Fibroblast of peridontal ligament (primary cell): ENCODE data around the gene LRRTM3.

ENCODE experiments used
- DNase-seq: peaks from one replicate; pipeline ENCODE4 v3.0.0-alpha.2; 2010; ENCODE audit errors: extremely low read depth

Gene LRRTM3

DNA sequence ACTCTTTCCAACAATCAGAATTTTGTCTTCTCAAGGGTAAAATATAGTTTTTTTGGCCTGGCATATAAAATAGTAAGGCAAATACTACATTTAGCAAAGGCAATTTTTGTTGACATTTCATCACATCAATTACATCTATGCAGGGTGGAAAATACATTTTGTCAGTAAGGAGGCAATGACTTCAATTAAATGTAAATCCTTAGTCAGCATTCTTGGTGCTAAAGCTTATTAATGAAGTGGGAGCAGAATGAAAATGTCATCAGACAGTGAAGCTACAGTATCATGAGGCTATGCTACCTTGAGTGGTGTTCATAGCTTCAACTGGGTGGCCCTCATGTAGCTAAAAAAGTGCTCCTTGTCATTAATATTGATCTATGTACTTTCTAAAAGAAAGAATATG lies 8.9 kb downstream of the LRRTM3 start:
- no peak for DNase-seq

DNA sequence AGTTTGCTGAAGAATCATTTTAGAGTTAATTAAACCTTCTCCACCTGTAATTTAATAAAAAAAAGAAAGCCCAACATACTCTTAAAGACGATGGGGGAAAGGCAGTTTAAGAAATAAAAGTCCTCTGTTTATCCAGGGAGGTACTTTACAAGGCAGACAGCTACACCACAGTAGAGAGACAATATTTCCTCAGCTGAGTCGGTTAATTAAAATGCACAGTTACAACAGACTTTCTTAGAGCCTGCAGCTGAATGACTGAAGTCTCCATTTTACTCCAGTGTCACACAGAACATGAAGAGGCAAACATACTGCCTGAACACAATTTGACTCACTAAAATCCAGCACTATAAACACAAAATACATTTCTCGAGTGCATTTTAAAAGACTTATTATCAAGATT lies 15.1 kb downstream of the LRRTM3 start:
- no peak for DNase-seq

DNA sequence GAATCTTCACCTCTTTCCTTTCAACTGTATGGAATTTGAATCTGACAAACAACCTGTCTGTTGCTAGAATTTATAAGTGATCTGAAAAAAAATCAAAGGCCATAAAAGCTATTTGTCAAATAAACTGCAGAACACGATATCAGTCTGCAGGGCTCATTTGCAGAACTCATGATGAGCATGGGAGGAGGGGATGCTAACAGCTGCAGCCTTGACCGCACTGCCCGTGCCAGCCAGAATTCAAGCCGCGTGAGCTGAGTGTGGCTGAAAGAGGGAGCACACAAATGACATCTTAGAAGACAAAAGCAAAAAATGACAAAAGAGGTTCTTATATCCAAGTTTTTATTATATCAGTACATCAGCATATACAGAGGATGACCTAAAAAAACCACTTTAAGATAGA lies 15.7 kb downstream of the LRRTM3 start:
- no peak for DNase-seq

DNA sequence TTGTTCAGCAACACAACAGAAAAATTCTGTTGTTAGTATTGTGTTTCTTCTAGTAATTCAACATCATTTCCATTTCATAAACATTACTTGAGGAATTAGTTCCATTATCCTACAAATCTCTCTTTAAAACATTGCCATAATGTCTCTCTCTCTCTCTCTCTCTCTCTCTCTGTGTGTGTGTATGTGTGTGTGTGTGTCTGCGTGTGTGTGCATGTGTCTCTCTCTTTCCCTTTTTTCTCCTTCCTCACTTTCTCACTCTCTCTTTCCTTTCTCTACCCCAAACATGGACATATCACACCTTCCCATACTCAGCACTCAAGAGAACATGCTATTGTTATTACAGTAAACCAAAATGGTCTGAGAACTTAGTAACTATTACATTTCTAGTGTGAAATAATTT lies 16.6 kb downstream of the LRRTM3 start:
- DNase-seq, result no peak

DNA sequence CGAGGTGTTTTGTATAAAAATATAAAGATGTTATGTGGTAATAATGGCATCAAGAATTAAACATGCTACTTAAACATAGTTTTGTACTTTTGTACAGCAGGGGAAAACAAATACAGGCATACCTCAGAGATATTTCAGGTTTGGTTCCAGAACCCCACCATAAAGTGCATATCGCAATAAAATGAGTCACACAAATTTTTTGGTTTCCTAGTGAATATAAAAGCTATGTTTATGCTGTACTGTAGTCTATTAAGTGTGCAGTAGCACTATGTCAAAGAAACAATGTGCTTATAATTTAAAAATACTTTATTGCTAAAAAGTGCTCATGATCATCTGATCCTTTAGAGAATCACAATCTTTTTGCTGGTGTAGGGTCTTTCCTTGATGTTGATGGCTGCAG lies 17.8 kb downstream of the LRRTM3 start:
- no peak for DNase-seq

DNA sequence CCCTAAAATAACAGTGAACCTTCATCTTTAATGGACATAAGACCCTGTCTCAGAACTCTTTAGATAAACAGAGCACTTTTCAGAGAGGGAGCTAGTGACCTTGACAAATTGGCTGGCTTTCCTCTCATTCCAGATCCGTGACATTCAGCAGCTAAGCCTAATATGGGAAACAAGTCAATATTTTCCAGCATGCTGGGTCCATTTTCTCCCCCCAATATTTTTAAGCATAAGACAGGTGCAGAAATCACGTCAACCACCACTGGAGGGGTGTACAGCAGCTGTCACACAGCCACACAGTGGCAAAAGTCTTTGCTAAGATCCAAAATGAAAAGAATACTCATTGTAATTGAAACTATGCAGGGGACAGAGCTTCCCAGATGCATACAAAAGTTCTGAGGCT lies 26.1 kb downstream of the LRRTM3 start:
- DNase-seq, result no peak

DNA sequence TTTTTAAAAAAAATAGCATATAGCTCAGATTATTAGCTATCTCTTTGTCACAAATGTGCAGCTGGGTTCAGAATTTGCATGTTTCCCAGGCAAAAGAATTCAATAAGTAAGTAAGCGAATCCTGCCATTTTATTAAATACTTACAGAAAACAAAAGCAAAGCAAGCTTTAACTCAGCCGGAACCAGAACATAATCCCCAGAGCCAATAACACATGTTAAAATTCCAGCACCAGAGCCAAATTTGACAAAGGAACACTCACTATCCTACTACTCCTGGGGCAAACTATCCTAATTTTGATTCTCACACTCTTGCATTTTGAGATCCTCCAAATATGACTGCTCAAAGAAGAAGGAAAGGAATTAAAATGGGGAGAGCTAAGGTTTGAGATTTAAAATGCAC lies 32.6 kb downstream of the LRRTM3 start:
- DNase-seq, result no peak

DNA sequence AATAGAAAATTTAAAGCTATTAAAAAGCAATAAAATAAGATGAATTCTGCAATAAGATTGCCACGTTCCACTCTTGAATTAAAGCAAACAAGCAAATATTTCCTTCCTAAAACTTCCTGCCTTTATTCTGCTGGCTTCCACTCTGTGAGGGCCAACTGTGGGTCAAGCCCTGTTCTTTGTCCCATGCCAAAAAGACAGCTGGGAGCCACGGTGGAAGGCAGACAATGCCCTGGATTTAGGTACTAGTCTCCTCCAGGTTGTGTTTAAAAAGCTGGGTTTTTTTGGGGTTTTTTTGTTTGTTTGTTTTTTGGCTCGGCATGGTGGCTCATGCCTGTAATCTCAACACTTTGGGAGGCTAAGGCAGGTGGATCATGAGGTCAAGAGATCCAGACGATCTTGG lies 39.1 kb downstream of the LRRTM3 start:
- no peak for DNase-seq

DNA sequence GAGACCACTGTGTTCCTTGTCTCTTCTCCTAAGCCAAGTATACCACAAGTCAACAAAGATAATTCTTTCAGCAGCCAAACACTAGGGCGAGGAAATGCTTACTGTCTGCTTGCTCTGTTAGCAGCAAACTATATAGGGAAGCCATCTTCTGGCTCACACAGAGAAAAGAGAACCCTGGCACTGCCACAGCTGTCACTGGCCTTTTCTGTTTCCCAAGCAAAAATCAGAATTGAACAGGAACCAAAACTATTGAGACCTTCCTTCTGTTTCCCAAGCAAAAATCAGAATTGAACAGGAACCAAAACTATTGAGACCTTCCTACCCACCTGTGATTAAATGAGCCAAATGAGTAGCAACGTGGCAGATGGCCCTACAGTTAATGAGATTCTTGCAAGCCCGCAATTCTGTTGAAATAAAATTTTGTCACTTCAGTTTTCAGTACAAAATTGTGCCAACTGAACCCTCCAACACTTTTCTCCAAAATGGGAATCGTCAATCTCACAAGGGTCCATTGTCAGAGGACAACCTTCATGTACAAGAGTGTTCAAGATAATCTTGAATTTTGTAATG lies 54.5 kb downstream of the LRRTM3 start:
- no peak for DNase-seq

DNA sequence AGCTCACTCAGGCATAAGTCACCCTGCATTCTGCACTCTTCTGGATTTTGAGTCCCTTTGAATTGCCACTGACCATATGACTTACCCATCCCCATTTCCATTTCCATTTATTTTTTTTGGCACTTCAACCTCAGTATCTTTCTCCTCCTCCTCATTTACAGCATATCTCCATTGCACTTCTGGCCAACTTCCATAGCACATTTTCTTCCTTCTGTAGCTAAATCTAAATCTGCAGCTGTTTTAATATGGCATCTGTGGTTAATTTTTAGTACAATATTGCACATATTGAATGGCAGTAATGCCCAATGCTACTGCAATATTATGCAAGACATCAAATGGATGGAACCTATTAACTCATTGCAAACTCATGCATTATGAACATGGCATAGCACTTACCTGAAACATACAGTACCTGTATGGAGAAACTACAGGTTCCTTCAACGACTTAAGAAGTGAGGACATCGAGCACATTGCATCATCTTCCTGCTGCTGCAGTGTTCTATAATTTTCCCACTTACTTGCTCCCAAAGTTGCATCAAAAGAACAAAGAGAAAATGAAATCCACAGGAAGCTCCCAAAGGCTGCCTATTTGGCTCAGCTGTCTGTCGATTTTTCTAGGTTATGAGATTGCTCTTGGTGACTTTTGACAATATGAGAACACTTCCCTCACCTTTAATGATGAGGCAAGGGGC lies 55.7 kb downstream of the LRRTM3 start:
- no peak for DNase-seq

DNA sequence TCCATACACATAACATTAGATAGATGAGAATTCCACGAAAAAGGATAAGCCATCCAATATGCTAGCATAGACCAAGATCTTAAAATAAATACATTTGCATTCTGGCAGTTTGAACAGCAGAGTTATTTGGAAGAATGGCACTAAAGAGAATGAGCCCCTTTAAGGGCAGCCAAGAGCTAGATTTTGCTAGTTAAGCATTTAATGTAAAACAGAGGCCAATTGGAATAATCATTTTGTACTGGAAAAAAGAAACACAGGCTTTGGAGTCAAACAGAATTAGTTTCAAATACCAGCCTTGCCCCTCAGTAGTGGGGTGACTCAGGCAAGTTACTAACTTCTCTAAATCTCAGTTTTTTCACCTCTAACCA lies 56.2 kb downstream of the LRRTM3 start:
- no peak for DNase-seq

DNA sequence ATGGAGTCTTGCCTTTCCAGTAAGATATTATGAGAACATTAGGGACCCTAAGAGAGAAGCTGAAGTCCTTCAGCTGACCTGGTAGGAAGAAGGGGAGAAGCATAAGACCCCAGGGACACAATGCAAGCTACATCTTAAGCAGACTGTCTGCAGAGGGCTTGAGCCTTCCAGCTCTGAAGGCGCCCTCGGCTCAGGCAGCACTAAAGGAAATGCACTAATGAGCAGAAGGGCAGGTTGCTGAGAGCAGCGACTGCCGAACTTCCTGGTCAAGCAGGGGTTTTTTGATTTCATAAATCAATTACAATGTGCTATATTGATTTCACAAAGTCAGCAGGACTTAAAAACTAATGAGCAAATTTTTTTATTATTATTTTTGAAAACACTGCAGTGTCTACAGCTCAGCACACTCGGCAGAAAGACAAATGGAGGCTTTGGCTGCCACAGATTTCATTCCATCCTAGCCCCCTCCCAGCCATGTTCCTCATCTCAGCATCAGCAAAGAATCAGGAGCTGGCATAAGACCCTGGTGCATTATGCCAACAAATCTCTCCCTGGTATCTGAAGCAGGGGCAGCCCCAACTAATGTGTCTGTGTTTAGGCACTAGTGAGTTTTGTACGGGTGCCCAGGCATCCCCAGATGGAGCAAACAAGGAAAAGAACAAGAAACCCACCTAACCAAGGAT lies 57.1 kb downstream of the LRRTM3 start:
- DNase-seq, result no peak

DNA sequence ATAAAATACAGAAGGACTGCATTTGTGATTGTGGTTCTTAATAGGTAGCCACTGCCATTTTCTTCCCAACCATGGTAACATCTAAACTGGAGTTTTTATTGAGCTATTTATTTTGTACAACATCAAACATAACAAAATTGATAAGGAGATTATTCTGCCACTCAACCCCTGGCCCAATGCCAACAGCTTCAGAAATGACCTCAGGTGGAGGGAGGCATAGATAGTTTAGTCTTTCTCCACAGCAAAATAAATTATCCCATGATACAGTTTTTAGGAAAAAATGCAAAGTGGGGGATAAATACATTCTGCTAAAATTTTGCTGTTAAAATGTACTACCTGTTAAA lies 57.6 kb downstream of the LRRTM3 start:
- DNase-seq, result no peak

DNA sequence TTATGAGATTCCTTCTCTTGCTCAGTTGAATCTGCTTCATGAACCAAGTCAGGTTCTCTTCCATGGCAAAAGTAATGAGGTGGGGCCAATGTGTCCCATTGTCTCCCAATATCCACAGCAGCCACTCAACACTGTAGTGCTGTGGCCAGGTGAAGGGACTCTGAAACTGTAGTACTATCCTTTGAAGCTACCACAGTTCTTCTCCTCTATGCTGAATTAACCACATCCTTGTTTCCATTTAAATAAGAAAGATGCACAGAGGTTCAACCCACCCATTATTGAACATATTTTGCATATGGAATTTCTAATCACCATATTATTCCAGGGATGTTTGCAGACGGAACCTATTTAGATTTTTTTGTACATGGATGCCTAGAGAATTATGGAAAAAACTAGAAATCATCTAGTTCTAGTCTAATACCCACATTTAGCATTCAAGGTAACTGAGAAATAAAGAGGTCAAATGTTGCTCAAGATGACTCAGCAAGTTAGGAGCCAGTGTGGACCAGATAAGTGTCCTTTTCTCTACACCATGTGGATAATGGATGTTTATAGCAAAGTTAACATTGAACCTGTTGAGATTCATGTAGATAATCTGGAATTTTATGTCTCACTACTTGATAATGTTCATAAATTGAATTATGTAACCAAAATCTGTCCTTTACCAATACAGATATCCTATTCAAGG lies 64.5 kb downstream of the LRRTM3 start:
- no peak for DNase-seq

DNA sequence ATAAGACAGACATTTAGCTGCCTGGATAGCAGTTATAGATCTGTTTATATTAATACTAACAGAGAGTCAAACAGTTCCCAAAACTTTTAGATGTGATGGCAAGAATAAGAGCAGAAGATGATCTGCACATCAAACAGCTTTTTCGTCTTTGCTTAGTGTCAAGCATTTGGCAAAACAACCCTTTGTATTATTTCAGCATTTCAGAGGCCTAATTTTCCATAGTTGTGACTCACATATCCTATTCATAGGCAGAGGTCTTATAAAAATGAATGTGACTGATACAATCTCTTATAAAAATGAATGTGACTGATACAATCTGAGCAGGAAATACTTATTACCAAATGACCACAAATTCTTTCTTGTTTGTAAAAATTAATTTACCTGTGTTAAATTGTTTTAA lies 71.2 kb downstream of the LRRTM3 start:
- no peak for DNase-seq

DNA sequence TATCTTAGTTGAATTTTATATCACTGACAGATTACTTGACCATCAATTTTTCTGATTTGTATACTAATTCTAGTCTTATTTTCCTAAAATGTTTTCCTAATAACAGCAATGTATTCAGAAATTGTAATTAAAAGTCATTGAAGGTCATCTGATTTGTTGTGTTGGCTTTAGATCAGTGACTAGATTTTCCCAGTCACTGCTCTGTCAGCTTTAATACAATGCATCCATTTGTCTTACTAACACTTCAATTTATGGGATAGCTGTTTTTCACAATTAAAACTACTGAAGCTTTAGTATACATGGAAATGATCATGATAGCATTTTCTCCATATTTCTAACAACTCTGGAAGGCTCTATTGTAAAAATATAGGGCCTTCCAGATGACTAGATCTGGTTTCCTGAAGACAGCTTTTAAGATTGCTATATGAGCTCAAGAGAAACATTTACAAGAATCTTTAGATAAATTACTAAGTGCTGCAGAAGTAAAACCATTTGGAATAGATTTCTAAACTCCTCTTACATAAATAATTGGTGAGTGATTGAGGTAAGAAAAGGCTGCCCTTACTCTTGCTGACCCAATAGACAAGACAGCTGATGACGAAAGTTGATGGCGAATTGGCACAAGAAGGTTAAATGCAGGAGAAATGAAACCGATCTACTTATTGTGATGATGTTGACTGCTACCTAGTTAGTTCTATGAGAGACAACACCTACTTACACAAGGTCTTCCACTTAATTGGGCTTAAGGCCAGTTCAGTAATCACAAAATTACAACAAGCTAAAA lies 74.1 kb downstream of the LRRTM3 start:
- DNase-seq, result no peak

DNA sequence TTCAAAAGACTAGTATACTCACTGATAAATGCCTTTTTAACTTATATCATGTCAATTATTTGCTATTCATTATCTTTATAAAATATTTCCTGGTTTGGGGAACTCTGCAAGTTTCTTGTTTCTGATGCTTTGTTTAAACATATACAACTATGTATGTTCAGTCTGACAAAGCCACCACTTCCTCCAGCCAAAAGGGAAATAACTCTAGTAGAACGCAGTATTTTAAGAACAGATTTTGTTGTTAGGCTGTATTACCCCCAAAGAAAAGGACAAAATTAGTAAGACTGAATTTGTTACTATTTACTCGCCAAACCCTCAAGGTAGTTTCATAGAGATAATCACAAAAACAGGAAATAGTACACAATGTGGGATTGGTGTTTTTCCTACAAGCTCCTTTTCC lies 78.9 kb downstream of the LRRTM3 start:
- DNase-seq, result no peak

DNA sequence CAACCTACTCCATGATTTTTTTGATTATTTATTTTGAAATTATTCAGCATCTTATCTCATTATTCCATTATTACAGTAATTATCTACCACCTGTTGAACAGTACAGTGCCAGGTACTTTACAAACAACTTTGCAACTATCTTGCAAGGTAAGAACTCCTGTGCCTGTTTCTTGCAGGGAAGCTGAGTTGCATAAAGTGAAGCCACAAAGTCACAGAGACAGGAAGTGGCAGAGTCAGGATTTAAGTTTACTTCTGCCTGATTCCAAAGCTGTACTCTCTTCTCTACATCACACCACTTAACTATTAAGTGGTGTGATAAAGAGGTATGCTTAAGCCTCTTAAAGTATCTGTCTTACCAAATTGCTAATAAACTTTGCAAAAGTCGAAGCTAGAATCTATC lies 80.1 kb downstream of the LRRTM3 start:
- no peak for DNase-seq

DNA sequence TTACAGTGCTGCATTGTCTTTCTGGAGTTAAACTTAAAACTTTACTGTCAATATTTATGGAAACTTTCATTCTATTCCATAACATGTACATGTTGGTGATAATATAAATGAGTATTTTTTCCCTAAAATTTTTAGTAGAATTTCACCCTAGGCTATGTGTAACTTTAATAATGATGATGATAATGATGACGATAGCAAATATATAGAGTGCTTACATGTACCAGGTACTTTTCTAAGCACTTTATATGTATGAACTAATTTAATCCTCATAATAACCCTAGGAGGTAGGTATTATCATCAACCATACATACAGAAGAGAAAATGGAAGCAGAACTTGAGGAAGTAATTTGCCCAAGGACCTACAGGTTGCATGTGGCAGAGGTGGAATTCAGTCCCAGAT lies 85.6 kb downstream of the LRRTM3 start:
- DNase-seq, result no peak

DNA sequence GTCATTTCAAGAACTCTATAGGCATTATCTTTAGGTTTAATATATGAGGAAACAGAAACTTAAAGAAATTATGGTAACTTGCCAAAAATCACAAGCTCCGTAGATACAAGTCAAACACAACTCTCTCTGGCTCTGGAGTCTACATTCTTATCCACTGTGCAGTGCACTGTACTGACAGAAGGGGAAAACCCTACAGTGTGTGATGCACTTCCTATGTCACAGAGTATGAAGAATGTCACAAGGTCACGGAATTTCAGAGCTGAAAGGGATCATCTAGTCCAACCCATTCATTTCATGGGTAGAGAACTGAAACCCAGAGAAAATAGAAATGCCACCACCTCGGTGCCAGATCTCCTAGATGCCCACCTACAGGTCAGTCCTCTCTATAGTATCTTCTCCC lies 86.1 kb downstream of the LRRTM3 start:
- DNase-seq, result no peak

DNA sequence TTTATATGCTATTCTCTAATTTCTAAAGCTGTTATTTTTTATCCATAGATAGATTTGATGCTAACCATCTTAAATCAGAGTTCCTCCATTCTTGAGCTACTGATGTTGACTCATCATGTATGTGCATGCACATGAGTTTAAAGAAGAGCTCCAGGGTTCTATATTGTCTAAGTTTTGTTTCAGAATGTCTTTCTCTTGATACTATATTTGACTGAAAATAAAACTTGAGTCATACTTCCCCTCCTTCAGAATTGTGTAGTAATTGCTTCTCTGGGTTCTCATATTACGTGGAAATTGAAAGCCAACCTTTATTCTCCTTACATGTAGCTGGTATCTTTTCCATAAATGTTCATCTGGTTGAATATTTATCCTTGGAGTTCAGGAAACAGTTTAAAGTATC lies 89.4 kb downstream of the LRRTM3 start:
- DNase-seq, result no peak

DNA sequence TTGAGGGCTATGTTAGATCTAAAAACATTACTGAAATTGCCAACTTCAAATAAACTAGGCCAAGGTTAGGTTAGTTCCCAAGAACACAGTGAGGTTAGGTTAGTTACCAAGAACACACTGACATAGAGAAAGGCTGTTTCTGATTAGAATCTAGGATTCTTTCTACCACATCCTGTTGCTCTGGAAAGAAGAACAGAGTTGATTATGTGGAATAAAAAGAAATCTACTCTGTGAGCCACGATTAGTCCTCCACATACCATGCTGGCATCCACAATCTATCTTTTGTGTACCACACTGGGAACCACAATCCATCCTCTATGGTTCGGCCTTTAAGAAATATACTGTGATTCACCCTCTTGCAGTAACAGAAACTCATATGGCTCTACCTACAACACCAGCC lies 91.4 kb downstream of the LRRTM3 start:
- DNase-seq, result no peak
